ENCODE measurements around the gene CCDC106.

Gene CCDC106

GRCh38 chr19:55611983-55612645 lies 35.9 kb upstream of the CCDC106 start:
- H2BK120ac ChIP-seq (ENCODE audit: low read depth, low read length), result no peak overlapping the region

DNA sequence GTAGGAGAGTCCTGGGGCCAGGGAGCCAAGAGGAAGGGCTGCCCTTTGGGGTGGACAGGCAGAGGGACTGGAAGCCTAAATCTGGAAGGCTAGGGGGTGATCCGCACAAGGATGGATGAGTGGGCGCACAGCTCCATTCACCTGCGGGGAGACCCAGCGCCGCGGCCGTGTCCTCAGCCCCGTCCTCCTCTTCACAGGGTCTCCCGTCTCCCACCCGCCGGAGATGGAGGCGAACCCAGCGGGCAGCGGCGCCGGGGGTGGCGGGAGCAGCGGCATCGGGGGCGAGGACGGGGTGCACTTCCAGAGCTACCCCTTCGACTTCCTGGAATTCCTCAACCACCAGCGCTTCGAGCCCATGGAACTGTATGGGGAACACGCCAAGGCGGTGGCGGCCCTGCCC lies 34.6 kb upstream of the CCDC106 start:
- no peak overlapping the region for H3K23ac ChIP-seq (ENCODE audit: low read length)
- H4K8ac ChIP-seq (ENCODE audit: low read depth, low read length), result no peak overlapping the region
- H3K27ac ChIP-seq (ENCODE audit: low read depth, low read length), result no peak overlapping the region
- peaks cover 4% of the 10 kb centered on the region for H3K36me3 ChIP-seq (ENCODE audit: control insufficient read depth, insufficient read depth, low read length)
- H3K4ac ChIP-seq (ENCODE audit: low read depth, low read length), result no peak overlapping the region
- no peak overlapping the region for H3K4me3 ChIP-seq (ENCODE audit: low read length)
- DNase-seq, result no peak
- no peaks in the 10 kb centered on the region for H3K4me1 ChIP-seq (ENCODE audit: control insufficient read depth, low read depth, low read length)
- no peak overlapping the region for H4K5ac ChIP-seq (ENCODE audit: low read length)
- H2BK15ac ChIP-seq (replicated peaks; ENCODE audit: low read depth), result no peak overlapping the region
- no CpG with 5 or more reads among the region's 27 CpGs for whole genome bisulfite sequencing (ENCODE audit: extremely low coverage, insufficient coverage, low lambda C conversion rate)
- no peak overlapping the region for H3K4me2 ChIP-seq (ENCODE audit: low read length)
- H3K18ac ChIP-seq (ENCODE audit: low read length), result no peak overlapping the region
- no peak overlapping the region for H2BK120ac ChIP-seq (ENCODE audit: low read depth, low read length)
- H2BK5ac ChIP-seq (ENCODE audit: low read length), result no peak overlapping the region
- peaks cover 4% of the 10 kb centered on the region for H3K79me1 ChIP-seq (ENCODE audit: low read length)
- H3K56ac ChIP-seq (ENCODE audit: low read length), result no peak overlapping the region
- H3K9ac ChIP-seq (ENCODE audit: low read length), result no peak overlapping the region
- H3K79me2 ChIP-seq (ENCODE audit: control insufficient read depth, insufficient read depth, low read length), result no peaks in the 10 kb centered on the region
- H2AK5ac ChIP-seq (ENCODE audit: low read length), result no peak overlapping the region
- H3K27me3 ChIP-seq (ENCODE audit: insufficient read depth, low read length, poor library complexity), result no peaks in the 10 kb centered on the region

More at GRCh38 chr19:55611983-55612645, 35.9 kb upstream of the CCDC106 start:
- Histone ChIP-seq H2BK15ac (replicated peaks; ENCODE audit: low read depth) (no peak overlapping the region), H3K4me2 (ENCODE audit: low read length) (no peak overlapping the region), H2BK5ac (ENCODE audit: low read length) (no peak overlapping the region), H2AK5ac (ENCODE audit: low read length) (no peak overlapping the region), H4K5ac (ENCODE audit: low read length) (no peak overlapping the region), H3K56ac (ENCODE audit: low read length) (no peak overlapping the region), H3K9ac (ENCODE audit: low read length) (no peak overlapping the region), H3K18ac (ENCODE audit: low read length) (no peak overlapping the region), H3K79me1 (ENCODE audit: low read length) (peaks cover 10% of the 10 kb centered on the region), H3K79me2 (ENCODE audit: control insufficient read depth, insufficient read depth, low read length) (no peaks in the 10 kb centered on the region), H3K23ac (ENCODE audit: low read length) (no peak overlapping the region), H3K4ac (ENCODE audit: low read depth, low read length) (no peak overlapping the region), H3K4me1 (ENCODE audit: control insufficient read depth, low read depth, low read length) (no peaks in the 10 kb centered on the region), H3K27me3 (ENCODE audit: insufficient read depth, low read length, poor library complexity) (no peaks in the 10 kb centered on the region), H4K8ac (ENCODE audit: low read depth, low read length) (no peak overlapping the region), H3K36me3 (ENCODE audit: control insufficient read depth, insufficient read depth, low read length) (peaks cover 2% of the 10 kb centered on the region), H3K4me3 (ENCODE audit: low read length) (no peak overlapping the region), H3K27ac (ENCODE audit: low read depth, low read length) (no peak overlapping the region)
- no peak for DNase-seq
- no CpG with 5 or more reads among the region's 3 CpGs for WGBS (ENCODE audit: extremely low coverage, insufficient coverage, low lambda C conversion rate)

DNA sequence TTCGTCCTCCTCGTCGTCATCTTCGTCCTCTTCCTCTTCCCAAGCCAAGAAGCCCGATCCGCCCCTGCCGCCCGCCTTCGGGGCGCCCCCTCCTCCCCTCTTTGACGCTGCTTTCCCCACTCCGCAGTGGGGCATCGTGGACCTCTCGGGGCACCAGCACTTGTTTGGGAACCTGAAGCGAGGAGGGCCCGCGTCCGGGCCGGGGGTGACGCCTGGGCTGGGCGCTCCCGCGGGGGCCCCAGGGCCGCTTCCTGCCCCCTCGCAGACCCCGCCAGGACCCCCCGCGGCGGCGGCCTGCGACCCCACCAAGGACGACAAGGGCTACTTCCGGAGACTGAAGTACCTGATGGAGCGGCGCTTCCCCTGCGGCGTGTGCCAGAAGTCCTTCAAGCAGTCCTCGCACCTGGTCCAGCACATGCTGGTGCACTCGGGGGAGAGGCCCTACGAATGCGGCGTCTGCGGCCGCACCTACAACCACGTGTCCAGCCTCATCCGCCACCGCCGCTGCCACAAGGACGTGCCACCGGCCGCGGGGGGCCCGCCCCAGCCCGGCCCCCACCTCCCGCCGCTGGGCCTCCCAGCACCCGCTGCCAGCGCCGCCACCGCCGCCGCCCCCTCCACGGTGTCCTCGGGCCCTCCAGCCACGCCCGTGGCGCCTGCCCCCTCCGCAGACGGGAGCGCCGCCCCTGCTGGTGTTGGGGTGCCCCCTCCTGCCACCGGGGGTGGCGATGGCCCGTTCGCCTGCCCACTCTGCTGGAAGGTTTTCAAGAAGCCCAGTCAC lies 33.9 kb upstream of the CCDC106 start:
- Histone ChIP-seq H3K23ac (ENCODE audit: low read length) (no peak overlapping the region), H3K79me2 (ENCODE audit: control insufficient read depth, insufficient read depth, low read length) (no peaks in the 10 kb centered on the region), H3K18ac (ENCODE audit: low read length) (no peak overlapping the region), H3K27me3 (ENCODE audit: insufficient read depth, low read length, poor library complexity) (no peaks in the 10 kb centered on the region), H2BK120ac (ENCODE audit: low read depth, low read length) (no peak overlapping the region), H3K27ac (ENCODE audit: low read depth, low read length) (no peak overlapping the region), H3K4me2 (ENCODE audit: low read length) (no peak overlapping the region), H2BK5ac (ENCODE audit: low read length) (no peak overlapping the region), H3K36me3 (ENCODE audit: control insufficient read depth, insufficient read depth, low read length) (peaks cover 4% of the 10 kb centered on the region), H3K4ac (ENCODE audit: low read depth, low read length) (no peak overlapping the region), H3K4me3 (ENCODE audit: low read length) (no peak overlapping the region), H4K5ac (ENCODE audit: low read length) (no peak overlapping the region), H2BK15ac (replicated peaks; ENCODE audit: low read depth) (no peak overlapping the region), H3K79me1 (ENCODE audit: low read length) (peaks cover 4% of the 10 kb centered on the region), H4K8ac (ENCODE audit: low read depth, low read length) (no peak overlapping the region), H3K56ac (ENCODE audit: low read length) (no peak overlapping the region), H3K4me1 (ENCODE audit: control insufficient read depth, low read depth, low read length) (no peaks in the 10 kb centered on the region), H3K9ac (ENCODE audit: low read length) (no peak overlapping the region), H2AK5ac (ENCODE audit: low read length) (no peak overlapping the region)
- WGBS (ENCODE audit: extremely low coverage, insufficient coverage, low lambda C conversion rate), result 100% methylated on average over 4 of the region's 75 CpGs
- no peak for DNase-seq

DNA sequence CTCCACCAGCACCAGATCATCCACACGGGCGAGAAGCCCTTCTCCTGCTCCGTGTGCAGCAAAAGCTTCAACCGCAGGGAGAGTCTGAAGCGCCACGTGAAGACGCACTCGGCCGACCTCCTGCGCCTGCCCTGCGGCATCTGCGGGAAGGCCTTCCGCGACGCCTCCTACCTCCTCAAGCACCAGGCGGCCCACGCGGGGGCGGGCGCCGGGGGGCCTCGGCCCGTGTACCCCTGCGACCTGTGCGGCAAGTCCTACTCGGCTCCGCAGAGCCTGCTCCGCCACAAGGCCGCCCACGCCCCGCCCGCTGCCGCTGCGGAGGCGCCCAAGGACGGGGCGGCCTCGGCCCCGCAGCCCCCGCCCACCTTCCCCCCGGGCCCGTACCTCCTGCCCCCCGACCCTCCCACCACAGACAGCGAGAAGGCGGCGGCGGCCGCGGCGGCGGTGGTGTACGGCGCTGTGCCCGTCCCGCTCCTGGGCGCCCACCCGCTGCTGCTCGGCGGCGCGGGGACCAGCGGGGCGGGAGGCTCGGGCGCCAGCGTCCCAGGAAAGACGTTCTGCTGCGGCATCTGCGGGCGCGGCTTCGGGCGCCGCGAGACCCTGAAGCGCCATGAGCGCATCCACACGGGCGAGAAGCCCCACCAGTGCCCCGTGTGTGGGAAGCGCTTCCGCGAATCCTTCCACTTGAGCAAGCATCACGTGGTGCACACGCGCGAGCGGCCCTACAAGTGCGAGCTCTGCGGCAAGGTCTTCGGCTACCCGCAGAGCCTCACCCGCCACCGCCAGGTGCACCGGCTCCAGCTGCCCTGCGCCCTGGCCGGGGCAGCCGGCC lies 33.1 kb upstream of the CCDC106 start:
- no peak overlapping the region for H3K4ac ChIP-seq (ENCODE audit: low read depth, low read length)
- no peak overlapping the region for H4K8ac ChIP-seq (ENCODE audit: low read depth, low read length)
- H3K79me2 ChIP-seq (ENCODE audit: control insufficient read depth, insufficient read depth, low read length), result no peaks in the 10 kb centered on the region
- H3K18ac ChIP-seq (ENCODE audit: low read length), result no peak overlapping the region
- no peak for DNase-seq
- H2BK15ac ChIP-seq (replicated peaks; ENCODE audit: low read depth), result no peak overlapping the region
- no peak overlapping the region for H3K9ac ChIP-seq (ENCODE audit: low read length)
- no peaks in the 10 kb centered on the region for H3K79me1 ChIP-seq (ENCODE audit: low read length)
- no peak overlapping the region for H2AK5ac ChIP-seq (ENCODE audit: low read length)
- H2BK120ac ChIP-seq (ENCODE audit: low read depth, low read length), result no peak overlapping the region
- H3K4me1 ChIP-seq (ENCODE audit: control insufficient read depth, low read depth, low read length), result no peaks in the 10 kb centered on the region
- H3K4me3 ChIP-seq (ENCODE audit: low read length), result no peak overlapping the region
- no peak overlapping the region for H2BK5ac ChIP-seq (ENCODE audit: low read length)
- WGBS (ENCODE audit: extremely low coverage, insufficient coverage, low lambda C conversion rate), result no CpG with 5 or more reads among the region's 98 CpGs
- no peak overlapping the region for H3K27ac ChIP-seq (ENCODE audit: low read depth, low read length)
- H3K23ac ChIP-seq (ENCODE audit: low read length), result no peak overlapping the region
- peaks cover 4% of the 10 kb centered on the region for H3K36me3 ChIP-seq (ENCODE audit: control insufficient read depth, insufficient read depth, low read length)
- no peak overlapping the region for H4K5ac ChIP-seq (ENCODE audit: low read length)
- no peak overlapping the region for H3K56ac ChIP-seq (ENCODE audit: low read length)
- no peaks in the 10 kb centered on the region for H3K27me3 ChIP-seq (ENCODE audit: insufficient read depth, low read length, poor library complexity)
- H3K4me2 ChIP-seq (ENCODE audit: low read length), result no peak overlapping the region

DNA sequence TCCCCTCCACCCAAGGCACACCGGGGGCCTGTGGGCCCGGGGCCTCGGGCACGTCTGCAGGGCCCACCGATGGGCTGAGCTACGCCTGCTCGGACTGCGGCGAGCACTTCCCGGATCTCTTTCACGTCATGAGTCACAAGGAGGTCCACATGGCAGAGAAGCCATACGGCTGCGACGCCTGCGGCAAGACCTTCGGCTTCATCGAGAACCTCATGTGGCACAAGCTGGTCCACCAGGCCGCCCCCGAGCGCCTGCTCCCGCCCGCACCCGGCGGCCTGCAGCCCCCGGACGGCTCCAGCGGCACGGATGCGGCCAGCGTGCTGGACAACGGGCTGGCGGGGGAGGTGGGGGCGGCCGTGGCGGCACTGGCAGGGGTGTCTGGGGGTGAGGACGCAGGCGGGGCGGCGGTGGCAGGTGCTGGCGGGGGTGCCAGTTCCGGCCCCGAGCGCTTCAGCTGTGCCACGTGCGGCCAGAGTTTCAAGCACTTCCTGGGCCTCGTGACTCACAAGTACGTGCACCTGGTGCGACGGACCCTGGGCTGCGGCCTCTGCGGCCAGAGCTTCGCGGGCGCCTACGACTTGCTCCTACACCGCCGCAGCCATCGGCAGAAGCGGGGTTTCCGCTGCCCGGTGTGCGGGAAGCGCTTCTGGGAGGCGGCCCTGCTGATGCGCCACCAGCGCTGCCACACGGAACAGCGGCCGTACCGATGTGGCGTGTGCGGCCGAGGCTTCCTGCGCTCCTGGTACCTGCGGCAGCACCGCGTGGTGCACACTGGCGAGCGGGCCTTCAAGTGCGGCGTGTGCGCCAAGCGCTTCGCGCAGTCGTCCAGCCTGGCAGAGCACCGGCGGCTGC lies 32.2 kb upstream of the CCDC106 start:
- Histone ChIP-seq H3K36me3 (ENCODE audit: control insufficient read depth, insufficient read depth, low read length) (peaks cover 4% of the 10 kb centered on the region), H2BK5ac (ENCODE audit: low read length) (no peak overlapping the region), H3K23ac (ENCODE audit: low read length) (no peak overlapping the region), H2BK120ac (ENCODE audit: low read depth, low read length) (no peak overlapping the region), H4K8ac (ENCODE audit: low read depth, low read length) (no peak overlapping the region), H4K5ac (ENCODE audit: low read length) (no peak overlapping the region), H2BK15ac (replicated peaks; ENCODE audit: low read depth) (no peak overlapping the region), H2AK5ac (ENCODE audit: low read length) (no peak overlapping the region), H3K4me3 (ENCODE audit: low read length) (no peak overlapping the region), H3K56ac (ENCODE audit: low read length) (no peak overlapping the region), H3K9ac (ENCODE audit: low read length) (no peak overlapping the region), H3K27ac (ENCODE audit: low read depth, low read length) (no peak overlapping the region), H3K18ac (ENCODE audit: low read length) (no peak overlapping the region), H3K79me2 (ENCODE audit: control insufficient read depth, insufficient read depth, low read length) (no peaks in the 10 kb centered on the region), H3K4ac (ENCODE audit: low read depth, low read length) (no peak overlapping the region), H3K27me3 (ENCODE audit: insufficient read depth, low read length, poor library complexity) (no peaks in the 10 kb centered on the region), H3K4me1 (ENCODE audit: control insufficient read depth, low read depth, low read length) (no peaks in the 10 kb centered on the region), H3K4me2 (ENCODE audit: low read length) (no peak overlapping the region), H3K79me1 (ENCODE audit: low read length) (no peaks in the 10 kb centered on the region)
- DNase-seq, result no peak
- no CpG with 5 or more reads among the region's 88 CpGs for WGBS (ENCODE audit: extremely low coverage, insufficient coverage, low lambda C conversion rate)

Data from mesendoderm (in vitro differentiated cells).